GM21515 (cell line): Measurements from ENCODE around the gene RASL10A.

Experiments used
- ATAC-seq: cut with Tn5 transposase; IDR thresholded peaks from one replicate; pipeline ENCODE4 v1.9.1; 2021; ENCODE audit not compliant: unreplicated experiment

The RASL10A gene

GRCh38 chr22:29339381-29340235 lies 24.1 kb upstream of the RASL10A start:
- ATAC-seq = no peak

GRCh38 chr22:29338398-29338797 lies 22.9 kb upstream of the RASL10A start:
- no peak for ATAC-seq

DNA sequence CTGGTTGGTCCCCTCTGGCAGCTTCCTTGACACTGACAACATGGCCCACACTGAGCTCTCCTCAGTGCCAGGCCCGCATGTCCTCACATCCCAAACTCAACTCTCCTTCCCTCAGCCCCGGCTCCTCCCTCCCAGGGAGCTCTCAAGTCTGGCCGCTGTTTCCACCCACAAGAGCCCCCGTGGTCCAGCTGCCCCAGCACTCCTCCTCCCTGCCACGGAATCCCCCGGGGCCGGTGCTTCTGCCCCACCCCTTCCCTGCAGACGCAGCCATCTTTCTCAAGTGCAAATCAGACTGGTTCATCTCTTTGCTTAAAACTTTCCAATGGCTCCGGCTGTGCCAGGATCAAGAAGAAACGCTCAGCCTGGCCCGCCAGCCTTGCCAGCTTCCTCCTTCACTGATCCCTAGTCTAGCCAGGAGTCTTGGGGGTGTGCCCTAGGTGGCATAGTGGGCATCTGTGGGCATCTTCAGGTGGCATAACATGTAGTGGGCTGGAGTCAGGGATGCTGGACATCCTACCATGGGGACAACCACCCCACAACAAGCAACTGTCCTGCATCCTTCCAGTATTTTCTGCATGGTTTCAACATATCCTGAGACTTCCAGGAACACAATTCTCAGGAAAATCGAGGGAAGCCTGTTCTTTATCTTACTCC lies 22.3 kb upstream of the RASL10A start:
- no peak for ATAC-seq

DNA sequence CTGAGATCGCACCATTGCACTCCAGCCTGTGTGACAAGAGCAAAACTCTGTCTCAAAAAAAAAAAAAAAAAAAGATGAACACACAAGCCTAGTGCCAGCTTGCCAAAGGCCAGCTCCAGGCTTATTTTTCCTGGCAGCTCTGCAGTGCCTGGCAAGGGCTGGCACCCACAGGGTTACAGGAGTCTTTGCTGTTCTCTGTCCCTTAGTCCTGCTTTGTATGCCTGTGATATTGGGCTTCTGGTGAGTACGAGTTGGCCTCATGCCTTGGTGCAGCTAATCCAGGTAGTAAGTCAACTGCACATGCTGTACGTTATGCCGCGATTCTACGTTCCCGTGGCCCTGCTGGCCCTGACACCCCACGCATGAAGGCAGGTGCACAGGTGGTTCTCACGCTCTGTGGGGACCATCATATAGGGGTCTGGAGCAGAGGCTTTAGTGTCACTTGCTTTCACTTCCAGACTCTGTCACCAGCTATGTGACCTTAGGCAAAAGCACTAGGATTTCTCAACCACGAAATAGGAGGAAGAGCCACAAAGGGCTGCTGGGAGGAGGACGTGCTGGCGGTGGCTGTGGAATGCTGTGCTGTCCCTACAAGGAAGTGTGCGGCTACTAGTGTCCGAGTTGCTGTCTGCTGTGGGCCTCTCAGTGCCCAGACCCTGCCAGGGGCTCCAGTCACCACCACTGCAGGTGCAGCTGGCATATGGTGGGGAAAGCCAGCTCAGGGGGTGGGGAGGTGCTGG lies 21.4 kb upstream of the RASL10A start:
- no peak for ATAC-seq

- ATAC-seq = no peak
Observed at GRCh38 chr22:29335656-29336055, 20.2 kb upstream of the RASL10A start.

- no peak for ATAC-seq
Observed at GRCh38 chr22:29334696-29335344, 19.3 kb upstream of the RASL10A start.

GRCh38 chr22:29334148-29334547 lies 18.7 kb upstream of the RASL10A start:
- ATAC-seq = no peak

- no peak for ATAC-seq
Observed at GRCh38 chr22:29332886-29333496, 17.5 kb upstream of the RASL10A start.

DNA sequence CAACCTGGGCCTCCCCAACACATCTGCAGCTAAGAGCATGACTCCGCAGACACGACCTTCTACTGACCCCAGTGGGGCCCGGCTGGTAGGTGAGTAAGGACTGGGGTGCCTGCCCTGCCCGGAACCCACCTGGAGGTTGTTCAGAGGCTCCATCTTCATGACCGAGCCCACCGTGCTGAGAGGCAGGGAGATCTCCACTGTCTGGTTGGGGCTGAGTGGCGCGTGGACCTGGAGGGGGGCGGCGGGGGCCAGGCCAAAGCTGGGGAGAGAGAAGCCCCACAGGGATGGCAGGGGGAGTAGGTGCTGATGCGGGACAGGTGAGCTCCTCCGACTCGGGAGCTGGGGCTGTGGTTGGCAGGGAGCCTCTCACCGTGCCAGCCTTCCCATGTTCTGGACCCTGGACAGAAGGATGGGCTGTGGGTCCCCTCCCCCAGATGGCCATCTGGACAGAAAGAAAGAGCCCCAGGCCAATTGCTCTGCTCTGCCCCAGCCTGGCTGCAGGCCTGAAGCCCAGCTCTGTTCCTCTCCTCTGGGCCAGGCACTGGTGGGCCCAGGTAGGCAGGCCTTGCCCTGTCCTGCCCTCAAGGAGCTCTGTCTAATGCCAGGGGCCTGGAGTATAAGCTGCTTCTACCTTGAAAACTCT lies 16.3 kb upstream of the RASL10A start:
- no peak for ATAC-seq

DNA sequence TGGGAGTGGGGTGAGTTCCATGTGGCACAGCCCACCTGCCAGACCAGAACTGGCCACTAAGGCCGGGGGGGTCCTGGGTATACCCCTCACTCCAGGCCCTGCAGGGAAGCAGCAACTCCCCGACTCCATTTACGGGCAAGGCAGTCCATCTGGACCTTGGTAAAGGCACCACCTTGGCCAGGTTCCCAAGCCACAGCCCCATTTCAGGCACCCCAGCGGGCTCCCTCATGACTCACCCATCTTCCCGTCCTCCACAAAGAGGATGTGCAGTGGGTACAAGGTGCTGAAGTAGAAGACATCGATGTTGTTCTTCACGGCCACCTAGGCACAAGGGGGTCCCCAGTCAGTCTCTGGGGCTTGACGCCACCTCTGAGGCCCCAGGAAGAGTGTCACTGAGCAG lies 15.7 kb upstream of the RASL10A start:
- ATAC-seq = no peak

DNA sequence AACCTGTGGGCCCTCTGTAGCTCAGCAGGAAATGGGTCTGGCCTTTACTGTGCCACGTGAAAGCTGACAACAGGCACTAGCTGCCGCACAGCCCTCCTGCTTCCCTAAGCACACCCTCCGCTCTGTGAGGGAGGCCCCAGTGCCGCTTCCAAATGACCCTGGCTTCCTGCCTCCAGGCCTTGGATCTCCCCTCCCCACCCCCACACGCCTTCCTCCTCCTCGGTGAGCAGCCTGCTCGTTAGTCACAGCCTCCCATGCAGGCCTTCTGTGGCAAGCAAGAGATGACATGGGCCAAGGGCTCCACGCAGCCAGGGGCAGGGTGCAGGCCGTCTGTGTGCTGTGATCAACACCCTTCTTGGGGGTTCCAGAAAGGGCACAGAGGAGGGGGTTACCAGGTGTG lies 15.3 kb upstream of the RASL10A start:
- no peak for ATAC-seq

DNA sequence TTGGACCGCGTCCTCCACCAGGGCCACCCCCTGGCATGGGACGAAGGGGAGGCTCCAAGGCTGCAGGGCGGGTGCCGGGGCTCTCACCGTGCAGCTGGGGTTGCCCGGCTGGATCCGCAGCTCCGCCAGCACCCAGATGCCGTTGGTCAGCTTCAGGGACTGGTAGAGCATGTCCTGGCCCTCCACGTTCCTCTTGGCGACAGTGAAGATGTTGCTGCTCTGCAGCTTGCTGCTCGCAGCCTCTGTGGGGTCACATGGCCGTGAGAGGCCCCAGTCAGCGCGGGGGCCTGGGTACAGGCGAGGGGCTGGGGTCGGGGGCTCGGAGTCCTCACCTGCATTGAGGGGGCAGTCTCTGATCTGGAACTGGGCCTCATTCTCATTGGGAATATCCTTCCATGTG lies 14.8 kb upstream of the RASL10A start:
- no peak for ATAC-seq

DNA sequence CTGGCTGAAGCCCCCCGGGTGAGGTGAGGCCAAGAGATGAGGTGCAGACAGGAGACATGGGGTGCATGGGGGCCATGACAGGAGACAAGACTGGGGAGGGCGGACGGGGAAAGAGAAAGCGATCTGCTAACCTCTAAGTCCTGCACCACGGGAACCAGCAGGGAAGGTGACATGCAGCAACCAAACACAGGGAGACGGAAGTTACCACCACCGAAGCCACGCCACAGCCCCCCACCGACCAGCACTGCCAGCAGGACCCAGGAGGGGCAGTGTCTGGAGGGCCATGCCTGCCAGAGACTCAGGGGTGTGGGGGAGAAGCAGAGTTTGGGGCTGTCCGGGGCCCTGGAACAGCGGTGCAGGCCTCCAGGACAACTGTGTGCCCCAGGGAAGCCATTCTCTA lies 14.1 kb upstream of the RASL10A start:
- ATAC-seq = no peak

DNA sequence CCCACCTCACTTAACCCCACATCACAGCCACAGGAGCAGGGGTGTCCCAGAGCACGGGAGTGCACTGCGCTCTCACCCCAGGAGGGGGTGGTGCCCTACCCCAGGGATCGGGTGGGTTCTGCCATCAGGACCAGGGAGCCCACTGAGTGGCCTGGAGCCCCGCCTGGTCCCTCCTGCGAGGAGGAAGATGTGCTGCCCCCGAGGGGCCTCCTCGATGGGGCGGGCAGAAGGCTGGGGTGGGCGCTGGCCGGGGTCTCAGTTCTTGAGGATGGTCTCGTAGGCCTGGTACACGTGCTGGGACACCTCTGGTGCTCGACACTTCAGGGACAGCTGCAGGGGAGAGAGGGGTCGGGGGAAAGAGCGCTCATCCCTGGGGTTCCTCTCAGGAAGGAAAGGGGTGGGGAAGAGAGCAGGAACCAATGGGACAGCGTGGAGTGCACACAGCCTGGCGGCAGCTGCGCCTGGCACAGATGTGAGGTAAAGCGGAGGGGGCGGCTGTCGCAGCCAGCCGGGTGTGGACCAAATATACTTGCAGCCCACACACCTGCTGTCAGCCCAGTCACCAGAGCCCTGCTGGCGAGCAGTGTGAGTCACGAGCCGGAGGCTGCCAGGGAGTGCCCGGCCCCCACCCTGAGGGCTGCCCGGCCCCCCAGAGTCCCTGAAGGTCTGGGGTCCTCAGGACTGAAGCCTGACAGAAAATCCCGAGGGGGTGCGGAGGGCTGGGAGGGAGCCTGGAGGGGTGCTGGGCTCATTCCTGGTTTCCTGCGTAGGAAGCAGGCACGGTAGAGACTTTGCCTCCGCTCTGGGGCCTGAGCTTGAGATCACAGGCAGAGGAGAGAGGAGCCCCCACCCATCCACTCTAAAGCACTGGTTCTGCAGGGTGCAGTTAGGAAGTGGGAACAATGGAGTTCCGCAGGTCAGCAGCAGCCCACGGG lies 13.3 kb upstream of the RASL10A start:
- ATAC-seq = no peak

DNA sequence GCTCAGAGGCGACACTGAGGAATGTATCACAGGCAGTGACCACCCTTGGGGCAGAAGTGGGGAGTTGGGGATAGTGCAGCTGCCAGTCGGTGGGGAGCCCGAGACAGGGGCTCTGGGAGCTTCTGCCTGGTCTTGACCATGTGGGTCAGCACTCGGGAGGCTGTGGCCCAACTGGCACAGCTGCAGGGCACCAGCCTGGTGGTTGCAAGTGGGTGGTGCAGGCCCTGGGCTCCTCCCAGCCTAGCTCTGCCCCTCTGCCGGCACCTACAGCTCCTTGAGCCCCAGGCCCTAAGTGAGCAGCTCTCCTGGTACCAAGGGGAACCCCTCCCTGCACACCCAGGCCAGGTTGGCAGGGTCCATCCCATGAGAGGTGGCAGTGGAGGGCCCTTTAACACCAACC lies 12.6 kb upstream of the RASL10A start:
- ATAC-seq = no peak

- ATAC-seq = no peak
Observed at GRCh38 chr22:29327089-29327764, 11.7 kb upstream of the RASL10A start.

- ATAC-seq = no peak
Observed at GRCh38 chr22:29326481-29326880, 11.0 kb upstream of the RASL10A start.

GRCh38 chr22:29325785-29326315 lies 10.4 kb upstream of the RASL10A start:
- ATAC-seq = no peak

GRCh38 chr22:29325356-29325755 lies 9.9 kb upstream of the RASL10A start:
- no peak for ATAC-seq
